ENCODE data around the gene FAM20A.
"Not testable (repeated sequence)": the region's sequence is repeated elsewhere in the genome, so short reads cannot be mapped to it uniquely, and the experiment has no call there.

Gene FAM20A

DNA sequence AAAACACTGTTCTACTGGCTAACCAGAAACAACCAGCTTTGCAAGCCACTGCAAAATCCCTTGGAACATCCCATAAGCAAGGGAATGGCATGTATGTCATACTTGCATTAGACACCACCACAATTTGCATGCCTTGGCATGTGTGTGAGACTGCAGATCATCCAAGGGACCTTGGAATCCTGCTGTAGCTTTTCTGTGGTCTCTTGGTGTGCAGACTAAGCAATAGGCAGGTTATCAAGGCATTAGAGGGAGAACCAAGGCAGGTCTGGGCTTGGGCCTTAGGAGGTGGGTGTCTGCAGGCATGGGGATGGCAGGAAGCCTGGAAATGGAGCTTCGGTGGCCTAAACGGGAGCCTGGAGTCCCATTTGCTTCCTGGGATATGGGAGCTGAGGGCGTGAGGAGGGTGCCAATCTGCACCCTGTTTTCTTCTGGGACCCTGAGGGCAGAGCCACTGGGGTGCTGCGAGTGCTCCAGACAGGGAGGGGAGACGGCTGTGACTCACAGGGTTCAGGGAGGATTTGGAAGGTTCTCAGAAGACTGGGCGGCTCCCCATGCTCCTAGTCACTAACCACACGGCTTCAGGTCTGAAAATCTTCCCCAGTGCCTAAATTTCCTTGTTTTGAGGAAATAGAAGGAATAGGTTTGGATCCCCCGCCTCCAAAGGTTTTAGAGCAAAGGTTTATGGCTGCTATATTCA is 36.6 kb downstream of the FAM20A start:
- no peak for DNase-seq

DNA sequence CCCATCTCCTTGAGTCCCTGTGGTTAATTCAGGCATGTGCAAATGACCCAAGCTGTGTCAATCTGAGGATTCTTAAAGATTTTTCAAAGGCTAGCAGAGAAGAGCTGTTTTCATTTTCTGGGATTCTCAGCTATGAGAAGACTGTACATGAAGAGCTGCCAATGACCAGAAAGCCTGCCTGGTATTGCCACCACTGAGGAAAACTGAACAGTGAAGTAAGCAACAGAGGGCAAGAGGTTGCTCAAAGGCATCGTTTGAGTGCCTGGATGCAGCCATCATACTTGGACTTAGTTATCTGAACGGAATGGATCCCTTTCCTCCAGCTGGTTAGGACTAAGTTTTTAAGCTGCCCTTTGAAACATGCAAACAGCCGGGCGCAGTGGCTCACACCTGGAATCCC is 38.4 kb downstream of the FAM20A start:
- DNase-seq, result no peak

DNA sequence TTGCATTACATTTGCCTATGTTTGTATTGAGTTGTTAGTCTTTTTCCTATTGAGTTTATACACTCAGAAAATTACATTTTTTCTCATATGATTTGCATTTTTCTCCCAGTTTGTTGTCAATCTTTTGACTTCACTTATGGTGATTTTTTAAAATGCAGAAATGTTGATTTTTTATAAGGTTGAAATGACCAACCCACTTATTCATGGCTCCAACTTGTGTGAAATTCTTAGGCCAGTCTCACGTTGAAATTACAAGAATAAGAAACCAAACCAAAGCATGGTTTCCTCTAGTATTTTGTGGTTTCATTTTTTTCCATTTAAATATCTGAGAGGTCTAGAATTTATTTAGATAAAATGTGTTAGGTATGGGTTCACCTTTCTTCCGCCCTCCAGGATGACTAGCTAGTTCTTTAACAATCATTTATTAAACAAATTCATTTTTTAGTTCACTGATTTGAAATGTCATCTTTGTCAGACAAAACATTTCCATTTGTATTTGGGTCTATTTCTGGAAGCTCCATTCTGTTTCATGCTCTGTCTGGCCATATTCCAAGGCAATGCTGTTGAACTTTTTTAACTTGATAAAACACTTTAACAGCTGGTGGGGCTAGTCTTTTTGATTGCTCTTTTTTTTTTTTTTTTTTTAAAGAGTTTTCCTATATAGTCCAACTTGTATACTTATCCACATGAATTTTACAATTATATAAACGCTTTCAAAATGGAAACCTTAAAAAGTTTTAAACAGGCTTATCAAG is 40.0 kb downstream of the FAM20A start:
- DNase-seq, result no peak

DNA sequence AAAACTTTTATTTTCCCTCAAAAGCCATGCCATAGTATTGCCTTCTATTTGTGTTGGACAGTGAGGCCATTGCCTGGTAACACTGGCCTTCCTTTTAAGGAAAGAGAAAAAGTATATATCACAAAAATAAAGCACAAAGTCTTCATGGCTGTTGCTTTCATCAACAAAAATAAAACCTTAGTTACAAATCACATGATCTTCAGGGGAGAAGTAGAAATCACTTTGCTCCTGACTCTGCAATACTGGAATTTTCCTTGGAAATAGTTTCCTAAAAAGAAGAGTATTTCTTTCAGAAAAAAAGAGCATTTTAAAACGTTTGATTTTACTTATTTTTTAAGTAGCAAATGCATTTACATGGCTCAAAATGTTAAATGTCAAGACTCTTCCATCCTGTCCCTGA is 41.9 kb downstream of the FAM20A start:
- DNase-seq, result no peak

DNA sequence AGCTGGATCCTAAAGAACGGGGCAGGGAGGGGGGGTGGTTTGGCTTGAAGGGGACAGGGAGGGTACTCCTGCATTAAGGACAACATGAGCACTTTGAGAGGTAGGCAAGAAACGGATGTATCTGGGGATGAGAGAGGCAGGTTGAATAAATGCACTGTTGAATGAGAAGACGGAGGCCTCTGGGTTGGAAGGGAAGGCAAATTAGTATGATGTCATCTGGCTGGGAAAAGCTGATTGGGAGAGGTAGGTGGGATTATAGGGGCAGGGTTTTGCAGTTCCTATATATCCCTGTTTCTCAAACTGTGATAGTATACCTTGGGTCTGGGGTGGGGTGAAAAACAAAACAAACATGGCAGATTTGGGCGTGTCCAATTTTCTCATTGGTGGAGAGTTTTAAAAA is 44.6 kb downstream of the FAM20A start:
- DNase-seq, result no peak

DNA sequence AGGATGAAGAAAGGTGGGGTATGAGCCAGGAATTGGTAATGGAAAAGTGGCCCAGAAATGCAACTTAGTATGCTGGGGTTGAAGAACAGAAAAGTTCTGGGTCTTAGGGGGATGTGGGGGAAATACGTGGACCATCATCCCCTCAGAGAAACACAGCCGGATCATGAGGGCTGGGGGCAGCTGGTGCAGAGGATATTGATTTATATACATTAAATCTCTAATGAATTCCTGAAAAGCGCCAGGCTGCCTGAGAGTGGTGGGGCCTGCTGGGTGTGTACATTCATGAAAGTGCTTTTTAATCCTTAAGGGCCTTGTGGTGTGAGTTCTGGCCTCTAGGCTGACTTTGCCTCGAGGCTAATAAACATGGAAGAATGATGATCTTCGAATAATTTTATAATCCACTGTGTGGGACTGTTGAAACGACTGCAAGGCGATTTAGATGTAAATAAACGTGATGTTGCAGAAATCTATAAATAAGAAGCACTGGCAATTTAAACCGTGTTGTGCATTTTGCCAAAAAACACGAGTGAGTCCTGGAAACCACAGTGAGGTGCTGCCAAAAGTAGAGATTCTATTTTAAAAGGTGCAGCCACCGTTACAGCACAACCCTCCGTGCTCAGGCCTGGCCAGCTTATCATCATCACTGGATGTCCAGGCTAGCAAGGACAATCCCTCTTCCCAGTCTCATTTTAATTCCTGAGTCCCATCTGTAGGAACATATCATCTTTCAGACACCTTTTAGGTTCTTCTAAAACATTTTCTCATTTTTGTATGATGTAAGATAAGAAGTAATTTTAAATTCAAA is 56.9 kb downstream of the FAM20A start:
- DNase-seq, result no peak

DNA sequence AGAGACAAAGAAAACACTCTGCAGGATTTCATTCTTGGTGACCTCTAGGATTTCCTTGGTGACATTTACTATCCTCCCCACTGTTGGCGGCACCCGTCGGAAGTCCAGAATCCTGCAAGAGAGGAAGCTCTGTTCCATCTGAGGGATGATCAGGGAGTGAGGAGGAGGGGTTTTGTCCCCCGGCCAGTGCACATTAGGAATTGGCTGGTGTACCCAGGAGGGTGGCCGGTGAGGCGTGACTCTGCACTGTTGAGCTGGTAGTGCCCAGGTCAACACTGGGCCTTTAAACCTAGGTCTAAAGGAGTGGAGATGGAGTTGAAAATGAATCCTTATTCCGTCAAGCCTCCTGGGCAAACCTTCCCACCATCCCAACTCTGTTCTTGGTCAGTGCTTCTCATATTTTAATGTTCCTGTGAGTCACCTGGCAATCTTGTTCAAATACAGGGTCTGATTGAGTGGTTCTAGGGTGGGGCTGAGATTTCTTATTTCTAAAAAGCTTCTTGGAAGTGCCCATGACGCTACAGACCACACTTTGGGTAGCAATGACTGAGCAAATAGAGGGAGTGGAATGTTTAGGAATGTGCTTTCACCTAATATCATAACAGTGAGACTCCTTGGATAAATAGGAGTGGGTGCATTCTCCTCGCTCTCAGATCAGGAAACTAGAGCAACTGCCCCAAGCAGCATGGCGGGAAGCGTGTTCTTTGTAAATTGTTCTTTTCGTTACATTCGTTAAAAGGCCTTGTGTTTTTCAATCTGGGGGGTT is 58.3 kb downstream of the FAM20A start:
- no peak for DNase-seq

DNA sequence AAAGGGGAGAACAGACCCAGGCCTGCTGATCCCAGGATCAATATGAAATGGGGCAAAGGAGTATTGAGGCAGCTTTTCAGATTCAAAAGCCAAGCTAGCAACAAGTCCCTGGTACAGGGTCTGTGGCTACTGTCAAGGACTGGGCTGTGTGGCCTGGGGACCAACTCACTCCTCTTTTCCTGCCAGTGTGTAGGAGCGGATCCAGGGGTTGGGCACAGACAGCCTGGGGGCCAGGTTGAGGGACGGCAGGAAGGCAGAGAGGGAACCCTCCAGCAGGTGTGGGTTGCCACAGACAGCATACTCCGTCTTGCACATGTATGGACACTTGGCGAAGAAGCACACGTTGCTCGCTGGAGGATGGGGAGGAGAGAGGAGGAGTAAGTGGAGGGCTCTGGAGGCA is 59.4 kb downstream of the FAM20A start:
- no peak for DNase-seq

DNA sequence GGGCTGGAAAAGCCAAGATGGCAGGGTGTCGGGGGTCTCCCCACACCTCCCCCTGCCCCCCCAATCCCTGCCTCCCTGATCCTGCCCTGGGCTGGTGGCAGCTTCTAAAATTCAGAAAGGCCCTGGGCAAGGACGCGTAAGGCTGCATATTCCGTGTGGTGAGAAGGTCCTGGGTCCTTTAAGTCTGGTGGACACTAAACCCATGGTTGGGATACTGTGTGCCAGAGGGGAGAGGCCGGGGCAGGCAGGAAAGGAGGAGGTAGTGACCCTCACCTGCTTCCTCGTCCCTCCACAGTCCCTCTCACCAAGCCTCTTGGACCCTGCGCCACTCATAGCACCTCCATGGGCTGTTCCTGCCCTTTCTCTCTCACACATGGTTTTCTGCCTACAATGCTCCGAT is 60.2 kb downstream of the FAM20A start:
- no peak for DNase-seq

DNA sequence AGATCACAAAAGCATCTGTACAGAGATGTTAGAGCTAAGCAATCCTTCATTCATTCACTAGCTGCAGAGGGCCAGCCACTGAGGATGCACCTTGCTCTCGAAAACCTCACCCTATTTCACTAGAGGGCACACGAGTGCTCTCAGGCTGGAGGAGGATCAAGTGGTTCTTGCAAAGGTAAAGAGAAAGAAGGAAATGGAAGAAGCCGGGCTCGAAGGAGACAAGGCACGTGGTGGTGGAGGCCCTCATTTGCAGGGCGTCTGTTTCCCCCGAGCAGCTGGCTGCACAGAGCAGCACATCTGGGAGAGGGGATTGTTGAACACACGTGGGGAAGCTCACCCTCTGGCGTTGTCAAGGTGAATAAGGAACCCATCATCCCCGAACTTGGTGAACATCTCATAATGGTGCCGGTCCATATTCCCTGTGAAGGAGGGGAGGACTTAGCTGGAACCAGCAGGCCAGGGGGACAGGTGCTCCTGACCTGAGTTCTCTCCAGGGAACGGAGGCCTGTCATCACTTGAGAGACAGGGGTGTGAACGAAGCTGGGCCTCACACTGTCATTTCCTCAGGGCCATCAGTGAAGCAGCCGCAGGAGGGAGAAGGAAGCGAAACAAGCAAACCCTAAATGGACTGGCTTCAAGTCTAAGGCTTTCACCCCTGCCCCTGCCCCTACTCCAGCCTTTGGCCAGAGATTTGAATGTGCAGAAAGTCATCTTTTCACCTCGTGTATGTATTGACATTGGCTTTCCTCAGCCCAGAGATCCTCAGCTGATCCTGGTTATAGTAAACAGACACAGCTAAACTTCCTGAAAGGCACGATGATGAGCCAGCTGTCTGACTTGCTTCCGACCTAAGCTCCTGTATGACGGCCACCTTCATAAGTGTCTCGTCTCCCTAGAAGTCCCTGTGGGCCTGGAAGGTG is 61.4 kb downstream of the FAM20A start:
- no peak for DNase-seq

DNA sequence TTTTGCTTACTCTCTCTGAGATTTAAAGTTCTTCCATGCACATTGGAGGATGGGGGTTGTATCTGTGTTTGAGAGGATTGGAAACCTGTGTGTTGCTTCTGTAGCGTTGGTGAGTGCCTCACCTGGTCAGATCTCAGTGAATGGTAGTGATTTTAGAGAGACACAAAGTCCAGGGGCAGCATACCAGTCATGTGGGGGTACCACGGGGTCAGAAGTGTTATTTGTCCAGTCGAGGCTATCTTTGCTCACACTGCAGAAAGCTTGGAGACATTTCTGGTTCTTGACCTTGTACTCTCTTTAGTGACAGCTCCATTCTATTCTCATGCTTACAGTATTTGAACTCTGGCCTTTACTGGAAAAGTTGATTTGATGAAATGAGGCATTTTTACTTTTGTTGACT is 65.2 kb downstream of the FAM20A start:
- DNase-seq, result no peak

DNA sequence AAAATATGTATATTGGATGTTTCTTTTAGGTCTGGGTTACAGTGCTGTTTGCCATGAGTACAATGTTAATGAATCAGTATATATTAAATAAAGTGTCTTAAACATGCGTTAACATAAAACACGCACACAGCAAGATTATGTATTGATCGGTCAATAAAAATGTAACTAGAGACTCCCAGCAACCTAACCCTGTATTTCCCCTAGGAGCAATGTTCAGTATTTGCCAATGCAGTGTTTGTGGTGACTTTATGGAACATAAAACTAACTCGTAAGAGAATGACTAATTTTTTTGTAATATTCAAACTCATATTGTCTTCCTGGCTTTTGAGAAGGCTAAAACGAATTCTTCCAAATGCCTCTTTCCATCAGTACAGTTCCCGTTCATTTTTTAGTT is 66.5 kb downstream of the FAM20A start:
- no peak for DNase-seq

DNA sequence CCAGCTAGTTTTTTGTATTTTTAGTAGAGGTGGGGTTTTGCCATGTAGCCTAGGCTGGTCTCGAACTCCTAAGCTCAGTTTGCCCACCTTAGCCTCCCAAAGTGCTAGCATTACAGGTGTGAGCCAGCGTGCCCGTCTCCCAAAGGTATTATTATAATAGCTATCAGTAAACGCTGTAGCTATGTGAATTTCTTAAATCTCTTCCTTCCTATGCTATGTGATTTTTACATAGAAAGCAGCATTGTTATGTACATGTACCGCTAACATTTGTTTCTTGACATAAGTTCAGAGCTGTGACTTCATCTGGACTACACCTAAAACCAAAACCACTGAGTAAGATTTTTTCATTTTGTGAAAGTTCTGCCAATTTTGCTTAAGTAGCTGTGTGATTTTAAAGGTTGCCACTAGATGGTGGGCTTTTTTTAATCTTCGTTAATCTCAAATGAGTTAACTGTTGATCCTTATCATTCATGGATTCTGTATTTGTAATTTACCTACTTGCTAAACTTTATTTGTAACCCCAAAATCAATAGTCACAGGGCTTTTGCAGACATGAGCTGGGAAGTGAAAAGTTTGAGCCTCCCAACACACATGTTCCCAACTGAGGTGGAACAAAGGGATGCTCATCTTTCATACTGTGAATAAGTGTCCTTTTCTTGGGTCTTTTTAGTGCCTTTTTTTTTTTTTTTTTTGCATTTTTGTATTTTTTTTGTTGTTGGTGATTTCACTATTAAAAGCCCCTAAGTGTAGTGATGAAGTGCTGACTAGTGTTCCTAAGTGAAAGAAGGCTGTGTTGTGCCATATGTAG is 67.1 kb downstream of the FAM20A start:
- no peak for DNase-seq

DNA sequence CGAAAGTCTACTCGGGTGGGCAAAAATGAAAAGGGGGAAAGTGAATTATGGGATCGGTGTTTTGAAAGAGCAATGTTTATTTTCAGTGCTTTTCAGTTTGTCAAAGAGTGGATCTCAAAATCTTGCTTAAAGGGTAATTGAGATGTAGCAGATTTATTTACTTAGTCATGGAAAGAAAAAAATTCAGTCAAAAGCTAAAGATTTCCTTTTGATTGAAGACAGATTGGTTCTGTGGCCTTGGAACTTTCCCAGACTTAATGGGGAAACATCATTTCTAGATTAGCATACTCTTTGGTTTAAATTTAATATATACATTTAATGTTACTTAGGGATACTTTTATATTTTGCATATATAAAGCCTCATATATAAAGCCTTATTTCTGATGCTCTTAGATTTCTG is 68.3 kb downstream of the FAM20A start:
- no peak for DNase-seq

DNA sequence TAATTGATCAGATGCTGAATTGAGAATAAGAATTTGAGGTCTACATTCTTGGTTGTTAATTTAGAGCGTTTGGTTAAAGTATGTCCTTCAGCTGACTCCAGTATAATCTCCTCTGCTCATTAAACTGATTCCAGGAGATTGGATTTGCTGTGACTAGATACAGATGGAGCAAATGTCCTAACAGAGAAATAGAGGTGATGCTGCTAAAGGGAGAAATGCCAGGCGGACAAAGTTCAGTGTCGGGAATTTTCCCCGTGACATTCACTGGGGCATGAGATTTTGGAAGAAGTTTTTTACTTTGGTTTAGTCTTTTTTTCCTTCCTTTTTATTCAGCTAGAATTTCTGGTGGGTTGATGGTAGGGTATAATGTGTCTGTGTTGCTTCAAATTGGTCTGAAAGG is 69.9 kb downstream of the FAM20A start:
- no peak for DNase-seq

DNA sequence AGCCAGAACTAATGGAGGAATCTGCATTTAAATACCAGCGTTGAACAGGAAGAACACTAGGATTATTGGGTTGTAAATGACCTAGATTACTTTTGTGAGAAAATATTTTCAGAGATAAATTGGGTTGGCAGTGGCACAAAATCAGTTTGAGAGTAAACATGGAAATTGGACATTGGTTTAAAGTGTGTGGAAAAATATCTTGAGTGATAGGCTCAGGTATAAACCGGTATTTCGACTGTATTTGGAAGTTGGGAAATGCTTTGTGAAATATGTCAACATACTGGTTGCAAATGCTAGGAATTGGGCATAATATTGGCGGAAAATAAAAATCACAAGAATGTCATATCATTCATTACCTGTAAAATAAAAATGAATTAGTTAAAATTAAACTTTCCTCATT is 73.9 kb downstream of the FAM20A start:
- DNase-seq, result no peak

DNA sequence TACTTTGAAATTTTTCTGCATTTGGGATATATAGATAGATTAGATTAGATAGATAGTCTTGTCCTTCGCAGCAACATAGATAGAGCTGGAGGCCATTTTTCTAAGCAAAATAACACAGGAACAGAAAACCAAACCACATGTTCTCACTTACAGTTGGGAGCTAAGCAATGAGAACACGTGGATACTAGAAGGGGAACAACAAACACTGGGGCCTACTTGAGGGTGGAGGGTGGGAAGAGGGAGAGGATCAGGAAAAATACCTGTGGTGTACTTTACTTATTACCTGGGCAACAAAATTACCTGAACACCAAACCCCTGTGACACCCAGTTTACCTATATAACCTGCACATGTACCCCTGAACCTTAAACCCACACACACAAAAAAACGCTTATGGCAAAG is 74.6 kb downstream of the FAM20A start:
- DNase-seq, result no peak

DNA sequence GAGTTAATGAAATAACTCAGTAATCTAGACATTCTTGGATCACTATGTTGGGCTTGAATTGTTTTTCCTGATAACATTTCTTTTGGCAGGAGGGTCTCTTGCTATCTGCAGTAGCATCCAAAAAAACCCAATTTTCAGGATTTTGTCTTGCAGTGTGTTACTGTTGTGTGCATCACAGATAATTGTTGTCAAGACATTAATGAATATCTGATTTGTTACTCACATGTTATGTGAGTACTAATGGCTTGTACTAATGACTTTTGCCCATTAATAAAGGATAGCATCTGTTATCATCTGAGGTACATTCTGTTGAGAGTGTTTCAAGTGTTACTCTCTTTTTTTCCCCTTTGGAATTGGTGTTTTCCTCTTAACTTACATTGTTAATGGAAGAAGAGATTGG is 78.9 kb downstream of the FAM20A start:
- no peak for DNase-seq

DNA sequence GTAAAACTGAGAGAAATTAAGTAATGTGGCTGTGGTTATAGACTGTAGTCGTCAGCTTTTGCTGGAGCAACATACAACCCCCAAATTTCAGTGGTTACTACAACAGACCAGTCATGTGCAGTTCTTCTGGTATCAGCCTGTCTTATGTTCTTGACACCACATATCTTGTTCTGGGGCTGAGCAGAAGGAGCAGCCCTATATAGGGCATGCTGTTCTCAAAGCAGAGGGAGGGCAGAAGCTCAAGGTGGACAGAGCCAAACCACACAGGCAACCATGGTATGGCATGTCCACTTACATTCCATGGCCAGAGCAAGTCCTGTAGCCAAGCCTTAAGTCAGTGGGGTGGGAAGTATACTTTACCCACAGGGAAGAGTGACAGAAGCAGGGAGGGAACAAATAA is 81.3 kb downstream of the FAM20A start:
- DNase-seq, result no peak

DNA sequence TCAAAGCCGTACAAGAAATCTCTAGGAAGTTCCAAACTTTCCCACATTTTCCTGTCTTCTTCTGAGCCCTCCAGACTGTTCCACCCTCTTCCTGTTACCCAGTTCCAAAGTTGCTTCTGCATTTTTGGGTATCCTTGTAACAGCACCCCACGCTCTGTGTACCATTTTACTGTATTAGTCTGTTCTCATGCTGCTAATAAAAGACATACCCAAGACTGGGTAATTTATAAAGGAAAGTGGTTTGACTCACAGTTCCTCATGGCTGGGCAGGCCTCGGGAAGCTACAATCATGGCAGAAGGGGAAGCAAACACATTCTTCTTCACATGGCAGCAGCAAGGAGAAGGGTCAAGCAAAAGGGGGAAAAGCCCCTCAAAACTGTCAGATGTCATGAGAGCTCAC is 82.1 kb downstream of the FAM20A start:
- not testable (repeated sequence) for DNase-seq
